Lower leg skin (tissue), 3 donors: ENCODE data around the gene NT5C1B.

ENCODE experiments used
- CTCF ChIP-seq, 3 donors: fragments of 450-650 bp; IDR thresholded peaks; one replicate each; pipeline ENCODE4 v1.5.1; 2016; ENCODE audit warnings: antibody characterized with exemption in 3 of 3, mild to moderate bottlenecking in 3 of 3, moderate library complexity in 2 of 3
- POLR2A ChIP-seq, 2 donors: fragments of 450-650 bp; IDR thresholded peaks; one replicate each; pipeline ENCODE4 v1.6.1; 2016 to 2017; ENCODE audit warnings: antibody characterized with exemption in 2 of 2, mild to moderate bottlenecking in 1 of 2, moderate library complexity in 1 of 2

DNA sequence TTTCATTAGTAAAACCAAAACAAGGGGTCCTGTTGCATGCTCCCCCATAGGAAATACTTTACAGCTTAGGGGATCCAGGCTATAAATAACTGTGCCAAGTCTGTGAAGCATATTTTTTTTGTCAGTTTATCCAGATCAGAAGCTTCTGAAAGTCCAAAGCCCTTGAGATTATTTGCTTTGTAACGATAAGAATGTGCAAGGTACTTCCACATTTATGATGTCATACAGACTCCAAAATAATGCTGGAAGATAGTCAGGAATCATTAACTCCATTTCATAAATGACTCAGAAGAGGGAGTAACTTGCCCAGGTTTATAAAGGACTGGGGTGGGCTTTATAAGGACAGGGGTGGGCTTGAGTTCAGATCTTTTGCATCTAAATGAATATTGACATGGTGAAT is 58.2 kb downstream of the NT5C1B start:
- TF ChIP-seq POLR2A (IDR thresholded peaks at IDR 0.05) (no peak), CTCF (IDR thresholded peaks at IDR 0.05) (no peak)
